Activated T-cell treated with anti-CD3 and anti-CD28 coated beads for 1 hour (primary cell): Measurements from ENCODE around the gene NOTUM.

Experiments used
- DNase-seq: peaks from one replicate; pipeline ENCODE4 v3.0.0-alpha.2; 2020; ENCODE audit warnings: low read depth

The NOTUM gene

GRCh38 chr17:81909966-81910839, 50.8 kb downstream of the NOTUM start:
- DNase-seq: no peak

- DNase-seq: no peak
These were observed 51.8 kb downstream of the NOTUM start for GRCh38 chr17:81909231-81909630.

GRCh38 chr17:81908793-81909192, 52.2 kb downstream of the NOTUM start:
- no peak for DNase-seq

- DNase-seq: no peak
These were observed 53.5 kb downstream of the NOTUM start for GRCh38 chr17:81907219-81908145.

GRCh38 chr17:81906476-81907218, 54.3 kb downstream of the NOTUM start:
- no peak for DNase-seq

- no peak for DNase-seq
These were observed 55.0 kb downstream of the NOTUM start for GRCh38 chr17:81905993-81906392.

- DNase-seq: no peak
These were observed 55.5 kb downstream of the NOTUM start for GRCh38 chr17:81905424-81905875.

GRCh38 chr17:81904600-81905423, 56.2 kb downstream of the NOTUM start:
- DNase-seq: no peak

- no peak for DNase-seq
These were observed 56.9 kb downstream of the NOTUM start for GRCh38 chr17:81903896-81904599.

GRCh38 chr17:81903415-81903831, 57.6 kb downstream of the NOTUM start:
- DNase-seq: no peak

- no peak for DNase-seq
These were observed 58.2 kb downstream of the NOTUM start for GRCh38 chr17:81902653-81903414.
